ENCODE data around the gene COPG1.

DNA sequence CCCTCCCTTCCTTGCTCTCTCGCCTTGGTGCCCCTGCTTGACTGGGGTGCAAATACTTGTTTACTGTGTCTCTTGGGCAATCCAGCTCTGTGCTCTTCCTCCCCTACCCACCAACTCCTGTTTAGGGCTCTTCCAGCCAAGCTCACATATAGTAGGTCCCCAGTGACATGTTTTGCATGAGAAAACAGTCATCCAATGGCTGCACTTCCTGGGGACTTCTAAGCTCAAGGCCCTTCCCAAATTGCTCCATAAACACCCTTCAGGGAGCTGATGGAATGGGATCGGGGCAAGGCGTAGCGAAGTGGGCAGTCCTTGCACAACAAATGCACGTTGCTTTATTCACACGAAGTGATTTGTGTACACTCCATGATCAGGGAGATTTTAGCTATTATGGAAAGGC, 9.4 kb upstream of the COPG1 start:
- TF ChIP-seq YY1 (IDR thresholded peaks at IDR 0.05; ENCODE audit: insufficient read depth, insufficient read length) = no peak
- TF ChIP-seq ZNF274 (IDR thresholded peaks at IDR 0.05; ENCODE audit: low read depth, low read length) = no peak
